HCT116 (cell line): ENCODE data around the gene ELANE. TPM values are rescaled to one million over a fixed set of nuclear protein-coding genes. Genes with fewer than 3 reads are reported as not detected.

ENCODE experiments used
- ATAC-seq: fragments of 200-7000 bp; cut with Tn5 transposase; 2 replicates; pipeline ENCODE4 v1.9.1; 2020; ENCODE audit warnings: mild to moderate bottlenecking, moderate library complexity
- BruUV-seq: library from RNA; stranded (reverse); fragments of 400-500 nt; replicated peaks from 2 replicates; lab custom pipeline; 2021; lab: Mats Ljungman, UMichigan
- CTCF ChIA-PET: fragments of 300-600 bp; sonication (Branson Sonifier 250); formaldehyde crosslinking; loops from one replicate; lab custom pipeline; 2021; ENCODE audit warnings: antibody characterized with exemption; lab: Charles Lee
- POLR2A ChIA-PET: fragments of 300-600, 350-600 bp; sonication (Branson Sonifier 250); formaldehyde crosslinking; loops from one replicate; lab custom pipeline; 2021; ENCODE audit warnings: antibody characterized with exemption; lab: Charles Lee
- RAD21 ChIA-PET, 2 experiments: fragments of 300-600 bp; sonication (Branson Sonifier 250); formaldehyde crosslinking; loops; one replicate each; lab custom pipeline; 2023; ENCODE audit warnings: low total read pairs in 2 of 2; ENCODE audit not compliant: uncharacterized antibody in 2 of 2, unreplicated experiment in 2 of 2, low non-redundant PET in 1 of 2; lab: Charles Lee
- DNase-seq: peaks from one replicate; pipeline ENCODE4 v3.0.0-alpha.2; 2010; ENCODE audit warnings: low read depth, low spot score
- H2AFZ ChIP-seq: fragments of 200-600 bp; shearing (Covaris generic), sonication (generic); 2 replicates; pipeline ENCODE4 v1.6.1; 2017; ENCODE audit warnings: low read depth, mixed run types, mixed read lengths, antibody characterized with exemption, low read length; ENCODE audit not compliant: poor library complexity, severe bottlenecking
- H3K27ac ChIP-seq: 2 replicates; pipeline ENCODE4 v1.5.1; 2012; ENCODE audit warnings: low read depth, low read length
- H3K27me3 ChIP-seq: fragments of 200-600 bp; sonication (generic); 2 replicates; pipeline ENCODE4 v1.6.1; 2016; ENCODE audit warnings: mixed run types, low read length, mixed read lengths; ENCODE audit not compliant: insufficient read depth
- H3K36me3 ChIP-seq, 2 experiments: fragments of 200-500 bp in 1 of 2; fragments of 200-600 bp in 1 of 2; sonication (Bioruptor generic) in 1 of 2; sonication (generic) in 1 of 2; 2 replicates each; pipeline versions ENCODE4 v1.5.1 to v1.6.1; 2014 to 2016; ENCODE audit warnings: low read length in 2 of 2, inconsistent platforms in 1 of 2, mixed read lengths in 1 of 2, mixed run types in 1 of 2; ENCODE audit not compliant: insufficient read depth in 2 of 2, control insufficient read depth in 1 of 2
- H3K4me1 ChIP-seq, 2 experiments: fragments of 200-600 bp in 1 of 2; sonication (generic) in 1 of 2; 2 replicates each; pipeline versions ENCODE4 v1.5.1 to v1.6.1; 2012 to 2017; ENCODE audit warnings: low read length in 2 of 2, inconsistent platforms in 1 of 2, mild to moderate bottlenecking in 1 of 2, mixed read lengths in 1 of 2, mixed run types in 1 of 2, moderate library complexity in 1 of 2; ENCODE audit not compliant: insufficient read depth in 2 of 2, control insufficient read depth in 1 of 2
- H3K4me2 ChIP-seq: fragments of 200-600 bp; sonication (generic); 2 replicates; pipeline ENCODE4 v1.6.1; 2017; ENCODE audit warnings: mixed run types, low read length, mixed read lengths
- H3K4me3 ChIP-seq, 2 experiments: fragments of 200-600 bp in 1 of 2; sonication (generic) in 1 of 2; replicated peaks in 1 of 2; 2 replicates each; pipeline ENCODE4 v1.5.1; 2011 to 2016; ENCODE audit warnings: low read length in 2 of 2, control low read depth in 1 of 2, low read depth in 1 of 2, mild to moderate bottlenecking in 1 of 2, mixed read lengths in 1 of 2, mixed run types in 1 of 2
- H3K79me2 ChIP-seq: fragments of 200-600 bp; sonication (generic); 2 replicates; pipeline ENCODE4 v1.6.1; 2017; ENCODE audit warnings: mild to moderate bottlenecking, mixed run types, low read length, moderate library complexity, mixed read lengths; ENCODE audit not compliant: insufficient read depth
- H3K9ac ChIP-seq: fragments of 200-600 bp; sonication (generic); 2 replicates; pipeline ENCODE4 v1.6.1; 2016; ENCODE audit warnings: low read length, mixed read lengths
- H3K9me2 ChIP-seq: fragments of 200-600 bp; sonication (generic), shearing (Covaris generic); 2 replicates; pipeline ENCODE4 v1.6.1; 2017; ENCODE audit warnings: mixed run types, mild to moderate bottlenecking, moderate library complexity; ENCODE audit not compliant: insufficient read depth
- H3K9me3 ChIP-seq, 2 experiments: fragments of 200-500 bp in 1 of 2; fragments of 200-600 bp in 1 of 2; sonication (Bioruptor generic) in 1 of 2; sonication (generic) in 1 of 2; 2 replicates each; pipeline ENCODE4 v1.6.1; 2014 to 2017; ENCODE audit warnings: low read length in 2 of 2, mixed read lengths in 2 of 2, inconsistent platforms in 1 of 2, low read depth in 1 of 2, mild to moderate bottlenecking in 1 of 2, mixed run types in 1 of 2, moderate library complexity in 1 of 2; ENCODE audit not compliant: control insufficient read depth in 1 of 2, insufficient read depth in 1 of 2
- H4K20me1 ChIP-seq: fragments of 200-600 bp; sonication (generic), shearing (Covaris generic); 2 replicates; pipeline ENCODE4 v1.6.1; 2017; ENCODE audit warnings: mixed run types, mild to moderate bottlenecking, moderate library complexity; ENCODE audit not compliant: insufficient read depth
- ATF3 ChIP-seq: IDR thresholded peaks from 2 replicates; pipeline ENCODE4 v1.6.1; 2012
- CBX3 ChIP-seq: IDR thresholded peaks from 2 replicates; pipeline ENCODE4 v1.6.1; 2012; ENCODE audit warnings: low read depth
- CEBPB ChIP-seq: IDR thresholded peaks from 2 replicates; pipeline ENCODE4 v1.6.1; 2012; ENCODE audit warnings: low read depth
- CTCF ChIP-seq, 3 experiments: fragments of 200-600 bp in 1 of 3; sonication (generic) in 1 of 3; IDR thresholded peaks in 2 of 3; conservative IDR thresholded peaks in 1 of 3; 2 replicates each; pipeline ENCODE4 v1.5.1; 2012 to 2017; ENCODE audit warnings: low read depth in 2 of 3, low read length in 2 of 3, antibody characterized with exemption in 1 of 3, borderline replicate concordance in 1 of 3, control low read depth in 1 of 3, mild to moderate bottlenecking in 1 of 3, mixed read lengths in 1 of 3, mixed run types in 1 of 3, moderate library complexity in 1 of 3; ENCODE audit not compliant: insufficient read depth in 1 of 3
- EGR1 ChIP-seq: IDR thresholded peaks from 2 replicates; pipeline ENCODE4 v1.6.1; 2012; ENCODE audit warnings: low read depth
- ELF1 ChIP-seq: IDR thresholded peaks from 2 replicates; pipeline ENCODE4 v1.6.1; 2012; ENCODE audit warnings: low read depth, borderline replicate concordance
- EZH2 ChIP-seq: fragments of 200-600 bp; sonication (generic); IDR thresholded peaks from 2 replicates; pipeline ENCODE4 v1.6.1; 2017; ENCODE audit warnings: antibody characterized with exemption, mixed run types
- EZH2phosphoT487 ChIP-seq: fragments of 200-600 bp; IDR thresholded peaks from 2 replicates; pipeline ENCODE4 v1.6.1; 2018; ENCODE audit warnings: antibody characterized with exemption, borderline replicate concordance
- FOSL1 ChIP-seq: IDR thresholded peaks from 2 replicates; pipeline ENCODE4 v1.6.1; 2012; ENCODE audit warnings: low read depth
- MAX ChIP-seq: IDR thresholded peaks from 2 replicates; pipeline ENCODE4 v1.6.1; 2012
- POLR2A ChIP-seq: IDR thresholded peaks from 2 replicates; pipeline ENCODE4 v1.7.0; 2011; ENCODE audit warnings: borderline replicate concordance; ENCODE audit not compliant: insufficient read depth, insufficient read length; ENCODE audit errors: extremely low read depth
- POLR2AphosphoS5 ChIP-seq: IDR thresholded peaks from 2 replicates; pipeline ENCODE4 v1.6.1; 2011; ENCODE audit warnings: mild to moderate bottlenecking, low read depth, low read length, moderate library complexity
- REST ChIP-seq: IDR thresholded peaks from 2 replicates; pipeline ENCODE4 v1.6.1; 2012; ENCODE audit warnings: low read depth
- SIN3A ChIP-seq: IDR thresholded peaks from 2 replicates; pipeline ENCODE4 v1.6.1; 2012; ENCODE audit warnings: low read depth
- SP1 ChIP-seq: IDR thresholded peaks from 2 replicates; pipeline ENCODE4 v1.6.1; 2012; ENCODE audit warnings: low read depth
- SRF ChIP-seq: IDR thresholded peaks from 2 replicates; pipeline ENCODE4 v1.6.1; 2012; ENCODE audit warnings: low read depth
- TCF7L2 ChIP-seq: IDR thresholded peaks from 2 replicates; pipeline ENCODE4 v1.7.0; 2011; ENCODE audit warnings: borderline replicate concordance, inconsistent platforms; ENCODE audit not compliant: insufficient read depth, insufficient read length; ENCODE audit errors: extremely low read depth
- YY1 ChIP-seq: IDR thresholded peaks from 2 replicates; pipeline ENCODE4 v1.6.1; 2011; ENCODE audit warnings: low read length, low read depth, moderate library complexity, mild to moderate bottlenecking; ENCODE audit not compliant: insufficient replicate concordance; ENCODE audit errors: extremely low read depth
- ZFX ChIP-seq: fragments of 450-650 bp; IDR thresholded peaks from 2 replicates; pipeline ENCODE4 v1.6.1; 2017
- ZNF274 ChIP-seq: fragments of 200-500 bp; sonication (Bioruptor generic); IDR thresholded peaks from 2 replicates; pipeline ENCODE4 v1.6.1; 2014; ENCODE audit warnings: mild to moderate bottlenecking, low read depth, low read length, inconsistent platforms
- intact Hi-C: fragments of 100-400 bp; cut with micrococcal nuclease; formaldehyde crosslinking; loops from 2 replicates; pipeline ENCODE4 v1.10.0; 2022
- total RNA-seq: library from RNA; stranded (reverse); gene quantifications from one replicate; pipeline ENCODE4 v1.2.1, GENCODE V29; 2021; ENCODE audit not compliant: unreplicated experiment

Gene ELANE
- total RNA-seq, 1 experiment from 2014 or later, result not detected

- H3K4me3 ChIP-seq, result no peak overlapping the region
- no peaks in the 10 kb centered on the region for H3K9me2 ChIP-seq
- CTCF ChIA-PET, result no interaction called here
- POLR2A ChIA-PET, result interaction anchor here (1.3 kb wide), 1 partner anchor 28 kb away, joined by 4 read pairs; no protein-coding TSS in a partner anchor
- ATAC-seq (no peak), DNase-seq (no peak)
- no TSS peak for BruUV-seq
- H2AFZ ChIP-seq, result no peak overlapping the region
- no peaks in the 10 kb centered on the region for H3K27me3 ChIP-seq
- H4K20me1 ChIP-seq, result no peaks in the 10 kb centered on the region
- peaks cover 20 to 22% of the 10 kb centered on the region in 2 experiments for H3K4me1 ChIP-seq
- no peak overlapping the region for H3K4me2 ChIP-seq
- intact Hi-C loops, result loop anchor here (2.0 kb wide), 1 partner anchor 27 kb away; no protein-coding TSS in a partner anchor
- H3K79me2 ChIP-seq, result no peaks in the 10 kb centered on the region
- no peak for TF ChIP-seq CTCF (IDR thresholded peaks at IDR 0.05 in 2 of 3, conservative IDR thresholded peaks at IDR 0.05 in 1 of 3; ENCODE audit: borderline replicate concordance in 1 of 3, insufficient read depth in 1 of 3, low read depth in 2 of 3, low read length in 2 of 3)
- TF ChIP-seq ZNF274, result no peak
- no peak for TF ChIP-seq CEBPB
- TF ChIP-seq MAX, result no peak
- no peak for TF ChIP-seq SP1
- no peak for TF ChIP-seq REST
- TF ChIP-seq CBX3, result no peak
- no peak for TF ChIP-seq POLR2AphosphoS5
- TF ChIP-seq FOSL1, result no peak
- TF ChIP-seq ZFX, result no peak
- TF ChIP-seq SRF, result no peak
- TF ChIP-seq SIN3A, result no peak
- TF ChIP-seq ELF1, result no peak
- TF ChIP-seq EZH2phosphoT487, result no peak
- TF ChIP-seq YY1, result no peak
- TF ChIP-seq ATF3, result no peak
- no peak for TF ChIP-seq EGR1
- no peak for TF ChIP-seq POLR2A
- no peak for TF ChIP-seq EZH2
- TF ChIP-seq TCF7L2, result no peak
- H3K36me3 ChIP-seq, result peaks cover 2 to 9% of the 10 kb centered on the region in 2 experiments; a peak in 2 of 4 replicates
- H3K9me3 ChIP-seq, result no peaks in the 10 kb centered on the region
- H3K9ac ChIP-seq, result no peak overlapping the region
- RAD21 ChIA-PET, result no interaction called here
- no peak overlapping the region for H3K27ac ChIP-seq
These were observed 29.4 kb downstream of the ELANE start for GRCh38 chr19:881385-882071.
